CD4-positive, alpha-beta memory T cell (primary cell): ENCODE measurements around the gene MAP2K3. TPM values are rescaled to one million over a fixed set of nuclear protein-coding genes. Genes with fewer than 3 reads are reported as not detected.
A peak's percentile ranks its signal among the peaks of the same experiment; 100 is the strongest.

Experiments
- CTCF ChIA-PET: fragments of 350-600 bp; sonication (Branson Sonifier 250); formaldehyde crosslinking; loops from one replicate; lab custom pipeline; 2021; ENCODE audit warnings: inconsistent platforms; ENCODE audit not compliant: partially characterized antibody; lab: Charles Lee
- POLR2A ChIA-PET: fragments of 350-600 bp; sonication (Branson Sonifier 250); formaldehyde crosslinking; loops from one replicate; lab custom pipeline; 2021; ENCODE audit not compliant: partially characterized antibody; lab: Charles Lee
- DNase-seq, 5 donors: peaks; one replicate each; pipeline versions ENCODE4 v3.0.0 to v3.0.0-alpha.2; 2020 to 2022; ENCODE audit warnings: mixed read lengths in 1 of 5
- H3K27ac ChIP-seq: one replicate; pipeline ENCODE4 v1.7.0; 2013; ENCODE audit warnings: low read depth, low read length
- H3K27me3 ChIP-seq: 2 replicates; pipeline ENCODE4 v1.7.0; 2013; ENCODE audit warnings: mild to moderate bottlenecking, low read length, moderate library complexity; ENCODE audit not compliant: insufficient read depth
- H3K36me3 ChIP-seq: 2 replicates; pipeline ENCODE4 v1.7.0; 2013; ENCODE audit warnings: mild to moderate bottlenecking, low read length, moderate library complexity; ENCODE audit not compliant: insufficient read depth
- H3K4me1 ChIP-seq: 2 replicates; pipeline ENCODE4 v1.7.0; 2013; ENCODE audit warnings: mild to moderate bottlenecking, low read length, moderate library complexity; ENCODE audit not compliant: insufficient read depth
- H3K4me3 ChIP-seq, 2 donors: one replicate each; pipeline ENCODE4 v1.7.0; 2013; ENCODE audit warnings: low read length in 2 of 2, mild to moderate bottlenecking in 1 of 2
- H3K9me3 ChIP-seq, 2 donors: one replicate each; pipeline ENCODE4 v1.7.0; 2013; ENCODE audit warnings: low read length in 2 of 2, control low read depth in 1 of 2; ENCODE audit not compliant: control insufficient read depth in 1 of 2
- H3K27ac Mint-ChIP-seq, 7 donors: one replicate each; pipeline ENCODE4 v1.8.0; 2020 to 2021; ENCODE audit warnings: mixed read lengths in 7 of 7, mild to moderate bottlenecking in 6 of 7, inconsistent platforms in 3 of 7, moderate library complexity in 3 of 7
- H3K27me3 Mint-ChIP-seq, 2 donors: one replicate each; pipeline ENCODE4 v1.8.0; 2020 to 2021; ENCODE audit warnings: mixed read lengths in 2 of 2
- H3K36me3 Mint-ChIP-seq, 2 donors: one replicate each; pipeline ENCODE4 v1.8.0; 2020 to 2021; ENCODE audit warnings: mixed read lengths in 2 of 2, inconsistent platforms in 1 of 2, mild to moderate bottlenecking in 1 of 2
- H3K4me1 Mint-ChIP-seq, 4 donors: one replicate each; pipeline ENCODE4 v1.8.0; 2020 to 2021; ENCODE audit warnings: mixed read lengths in 4 of 4, mild to moderate bottlenecking in 1 of 4
- H3K4me3 Mint-ChIP-seq, 8 donors: one replicate each; pipeline ENCODE4 v1.8.0; 2020 to 2021; ENCODE audit warnings: mixed read lengths in 8 of 8, mild to moderate bottlenecking in 7 of 8, moderate library complexity in 6 of 8, inconsistent platforms in 3 of 8
- H3K9me3 Mint-ChIP-seq, 8 donors: one replicate each; pipeline ENCODE4 v1.8.0; 2020 to 2021; ENCODE audit warnings: mixed read lengths in 8 of 8, mild to moderate bottlenecking in 5 of 8, inconsistent platforms in 3 of 8, moderate library complexity in 1 of 8
- intact Hi-C: fragments of 100-400 bp; cut with micrococcal nuclease; formaldehyde crosslinking; loops from one replicate; pipeline ENCODE4 v1.15.1; 2023
- polyA plus RNA-seq, 2 donors: library from polyadenylated mRNA; unstranded; fragments of 300-500 nt; fragmentation: Illumina TruSeq; gene quantifications; one replicate each; pipeline ENCODE4 v1.2.3, GENCODE V29; 2021
- total RNA-seq, 2 experiments: library from RNA; stranded (reverse); gene quantifications; one replicate each; pipeline ENCODE4 v1.2.3, GENCODE V29; 2021

The MAP2K3 gene
- total and polyA plus RNA-seq, 4 experiments from 2014 or later = 48.5 to 88.9 (median 57.9) TPM

- Mint-ChIP-seq H3K9me3 (no peaks in the 10 kb centered on the region), H3K4me1 (no peaks in the 10 kb centered on the region), H3K4me3 (no peak overlapping the region), H3K27ac (no peak overlapping the region), H3K36me3 (no peaks in the 10 kb centered on the region), H3K27me3 (peaks cover 0 to 2% of the 10 kb centered on the region in 2 donors)
- Histone ChIP-seq H3K27me3 (no peaks in the 10 kb centered on the region), H3K9me3 (no peaks in the 10 kb centered on the region), H3K4me1 (no peaks in the 10 kb centered on the region), H3K27ac (no peak overlapping the region), H3K36me3 (no peaks in the 10 kb centered on the region), H3K4me3 (no peak overlapping the region)
- intact Hi-C loops = no loop called here
- no peak for DNase-seq
- POLR2A ChIA-PET = no interaction called here
- CTCF ChIA-PET = no interaction called here
Measured at GRCh38 chr17:21354796-21355385, 70.4 kb downstream of the MAP2K3 start.

- ChIA-PET CTCF (no interaction called here), POLR2A (no interaction called here)
- H3K36me3 Mint-ChIP-seq = no peaks in the 10 kb centered on the region
- peaks cover 0 to 2% of the 10 kb centered on the region in 2 donors for H3K27me3 Mint-ChIP-seq
- intact Hi-C loops = no loop called here
- no peak for DNase-seq
- H3K4me3 Mint-ChIP-seq = no peak overlapping the region
- no peak overlapping the region for H3K27ac Mint-ChIP-seq
- H3K9me3 Mint-ChIP-seq = no peaks in the 10 kb centered on the region
- no peak overlapping the region for H3K4me3 ChIP-seq
- no peaks in the 10 kb centered on the region for H3K9me3 ChIP-seq
- no peak overlapping the region for H3K27ac ChIP-seq
- no peaks in the 10 kb centered on the region for H3K36me3 ChIP-seq
- no peaks in the 10 kb centered on the region for H3K4me1 Mint-ChIP-seq
- no peaks in the 10 kb centered on the region for H3K4me1 ChIP-seq
- H3K27me3 ChIP-seq = no peaks in the 10 kb centered on the region
Measured at GRCh38 chr17:21355586-21355985, 71.1 kb downstream of the MAP2K3 start.

DNA sequence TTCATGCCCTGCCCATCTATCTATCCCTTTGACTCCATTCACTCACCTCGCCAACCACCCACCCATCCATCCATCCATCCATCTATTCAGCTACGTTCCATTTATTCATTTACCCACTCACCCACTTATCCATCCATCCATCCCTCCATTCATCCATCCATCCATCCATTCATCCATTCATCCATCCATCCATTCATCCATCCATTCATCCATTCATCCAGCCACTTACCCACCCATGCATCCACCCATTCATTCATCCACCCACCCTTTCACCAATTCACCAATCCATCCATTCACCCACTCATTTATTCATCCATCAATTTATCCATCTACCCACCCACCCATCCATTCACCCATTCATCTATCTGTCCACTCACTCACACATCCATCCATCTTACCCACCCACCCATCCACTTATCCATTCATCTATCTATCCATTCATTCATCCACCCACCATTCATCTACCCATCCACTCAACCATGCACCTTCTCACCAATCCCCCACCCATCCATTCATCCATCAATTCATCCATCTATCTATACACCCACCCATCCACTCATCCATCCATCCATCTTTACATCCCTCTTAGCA lies 72.1 kb downstream of the MAP2K3 start:
- Mint-ChIP-seq H3K36me3 (no peaks in the 10 kb centered on the region), H3K9me3 (no peaks in the 10 kb centered on the region), H3K27me3 (peaks cover 0 to 2% of the 10 kb centered on the region in 2 donors), H3K4me1 (no peaks in the 10 kb centered on the region), H3K4me3 (no peak overlapping the region), H3K27ac (no peak overlapping the region)
- DNase-seq = no peak
- intact Hi-C loops = no loop called here
- Histone ChIP-seq H3K9me3 (no peaks in the 10 kb centered on the region), H3K4me3 (no peak overlapping the region), H3K27me3 (no peaks in the 10 kb centered on the region), H3K27ac (no peak overlapping the region), H3K36me3 (no peaks in the 10 kb centered on the region), H3K4me1 (no peaks in the 10 kb centered on the region)
- POLR2A ChIA-PET = no interaction called here
- CTCF ChIA-PET = no interaction called here

DNA sequence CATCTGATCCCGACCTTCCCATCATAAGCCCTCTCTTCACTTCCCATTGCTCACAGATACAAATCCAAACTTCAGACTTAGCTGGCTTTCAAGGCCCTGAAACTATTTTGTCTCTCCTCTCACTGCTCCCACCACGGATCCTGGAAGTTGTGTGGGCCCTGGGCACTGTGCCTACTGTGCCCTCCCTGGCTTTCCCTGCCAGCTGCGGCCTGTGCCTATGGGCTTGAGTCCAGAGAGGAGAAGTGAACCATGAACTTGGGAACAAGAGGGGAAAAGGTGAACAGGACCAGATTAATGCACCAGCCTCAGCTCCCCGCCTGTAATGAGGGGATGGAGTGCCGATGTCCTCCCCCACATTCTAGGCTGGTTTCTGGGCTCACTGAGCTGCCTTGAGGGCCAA lies 72.8 kb downstream of the MAP2K3 start:
- H3K4me1 ChIP-seq = no peaks in the 10 kb centered on the region
- H3K9me3 ChIP-seq = no peaks in the 10 kb centered on the region
- no peaks in the 10 kb centered on the region for H3K27me3 ChIP-seq
- no peak for DNase-seq
- POLR2A ChIA-PET = no interaction called here
- no peaks in the 10 kb centered on the region for H3K36me3 ChIP-seq
- Mint-ChIP-seq H3K27ac (peak overlapping the region in 1 of 7 donors; percentile 42), H3K9me3 (no peaks in the 10 kb centered on the region), H3K36me3 (no peaks in the 10 kb centered on the region), H3K27me3 (peaks cover 0 to 2% of the 10 kb centered on the region in 2 donors), H3K4me1 (no peaks in the 10 kb centered on the region), H3K4me3 (no peak overlapping the region)
- intact Hi-C loops = no loop called here
- no peak overlapping the region for H3K4me3 ChIP-seq
- H3K27ac ChIP-seq = no peak overlapping the region
- CTCF ChIA-PET = no interaction called here

DNA sequence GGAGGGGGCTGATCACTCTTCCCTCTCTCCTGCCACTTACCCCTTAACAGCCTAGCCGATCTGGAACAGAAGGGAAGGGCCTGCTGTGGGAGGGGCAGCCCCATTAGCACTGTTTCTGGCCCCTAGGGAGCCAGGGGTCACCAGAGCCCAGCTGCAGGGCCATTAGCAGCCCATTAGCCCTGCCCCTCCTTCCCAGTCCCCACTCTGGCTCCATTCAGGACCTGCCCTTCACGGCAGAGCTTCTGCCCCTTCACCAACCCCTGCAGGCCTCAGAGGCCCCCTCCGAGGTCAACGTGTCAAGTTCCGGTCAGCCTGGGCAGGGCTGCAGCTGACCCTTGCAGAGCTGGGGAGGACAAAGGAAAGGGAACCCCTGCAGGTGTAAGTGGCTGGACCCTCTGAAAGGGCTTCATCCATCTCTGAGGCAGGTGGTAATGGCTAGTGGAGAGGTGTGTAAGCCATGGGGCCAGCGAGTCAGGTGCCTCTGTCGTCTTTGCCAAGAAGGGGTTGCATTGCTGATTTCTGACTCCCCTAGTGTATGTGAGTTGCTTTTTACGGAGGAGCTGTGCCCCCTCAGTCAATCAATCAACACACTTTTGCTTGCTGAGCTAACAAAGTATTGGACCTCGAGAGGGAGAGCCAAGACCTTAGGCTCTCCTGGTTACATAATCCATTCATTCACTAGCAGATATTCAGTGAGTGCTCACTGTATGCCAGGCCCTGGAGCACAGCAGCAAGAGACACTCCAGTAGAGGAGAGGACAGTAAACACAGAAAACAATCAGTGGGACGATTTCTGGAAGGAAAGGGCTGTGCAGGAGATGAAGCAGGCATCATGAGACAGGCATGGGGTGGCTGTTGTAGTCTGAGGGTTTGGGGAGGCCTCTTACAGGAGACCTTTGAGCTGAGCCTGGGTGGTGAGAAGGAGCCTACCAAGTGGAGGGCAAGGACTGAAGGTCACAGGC lies 73.5 kb downstream of the MAP2K3 start:
- Mint-ChIP-seq H3K9me3 (no peaks in the 10 kb centered on the region), H3K27ac (no peak overlapping the region), H3K36me3 (no peaks in the 10 kb centered on the region), H3K27me3 (peaks cover 0 to 2% of the 10 kb centered on the region in 2 donors), H3K4me1 (no peaks in the 10 kb centered on the region), H3K4me3 (no peak overlapping the region)
- POLR2A ChIA-PET = no interaction called here
- no peak overlapping the region for H3K27ac ChIP-seq
- CTCF ChIA-PET = interaction anchor here (1.9 kb wide), 1 partner anchor 99 kb away, joined by 5 read pairs; no protein-coding TSS in a partner anchor
- no peak for DNase-seq
- no peaks in the 10 kb centered on the region for H3K9me3 ChIP-seq
- H3K27me3 ChIP-seq = no peaks in the 10 kb centered on the region
- no peaks in the 10 kb centered on the region for H3K4me1 ChIP-seq
- intact Hi-C loops = no loop called here
- no peaks in the 10 kb centered on the region for H3K36me3 ChIP-seq
- no peak overlapping the region for H3K4me3 ChIP-seq

DNA sequence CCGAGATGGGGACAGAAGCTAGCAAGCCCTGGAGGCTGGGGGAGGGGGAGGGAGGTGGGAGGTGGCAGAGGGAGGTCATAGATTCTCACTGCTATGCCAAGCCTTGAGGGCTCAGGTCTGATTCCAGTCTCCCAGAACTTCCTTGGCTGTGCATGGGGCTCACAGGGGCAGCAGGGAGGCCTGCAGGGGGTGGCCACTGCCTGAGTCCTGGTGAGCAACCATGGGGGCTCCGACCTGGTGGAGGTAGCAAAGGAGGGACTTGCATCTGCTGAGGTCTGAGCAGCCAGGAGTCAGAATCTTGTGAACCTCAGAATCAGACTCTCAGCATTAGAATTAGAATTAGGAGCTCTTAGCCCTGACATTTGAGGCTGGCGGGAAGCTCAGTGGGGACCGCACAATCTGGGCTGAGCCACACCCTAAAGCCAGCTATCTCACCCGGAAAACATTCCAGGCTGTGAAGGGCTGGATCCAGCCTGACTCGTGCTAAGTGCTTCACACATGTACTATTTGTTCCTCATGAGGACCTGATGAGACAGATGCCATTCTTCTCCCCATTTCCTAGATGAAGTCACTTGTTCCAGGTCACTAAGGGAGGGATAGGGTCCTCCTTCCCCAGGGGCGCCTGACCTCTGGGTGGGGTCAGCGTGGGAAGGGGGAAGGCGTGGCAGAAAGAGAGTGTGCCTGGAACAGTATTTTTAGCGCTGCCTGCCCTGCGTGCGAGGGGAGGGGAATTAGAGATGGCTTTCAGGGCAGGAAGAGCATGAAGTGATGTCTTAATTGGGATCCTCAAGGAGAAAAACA lies 74.4 kb downstream of the MAP2K3 start:
- no peaks in the 10 kb centered on the region for H3K9me3 ChIP-seq
- no peaks in the 10 kb centered on the region for H3K27me3 ChIP-seq
- no peak for DNase-seq
- no peaks in the 10 kb centered on the region for H3K36me3 ChIP-seq
- H3K36me3 Mint-ChIP-seq = no peaks in the 10 kb centered on the region
- ChIA-PET POLR2A (no interaction called here), CTCF (interaction anchor here (1.9 kb wide), 1 partner anchor 98 kb away, joined by 5 read pairs; no protein-coding TSS in a partner anchor)
- peaks cover 0 to 2% of the 10 kb centered on the region in 2 donors for H3K27me3 Mint-ChIP-seq
- no peak overlapping the region for H3K27ac ChIP-seq
- no peak overlapping the region for H3K4me3 Mint-ChIP-seq
- H3K4me1 Mint-ChIP-seq = no peaks in the 10 kb centered on the region
- intact Hi-C loops = no loop called here
- no peak overlapping the region for H3K4me3 ChIP-seq
- no peaks in the 10 kb centered on the region for H3K9me3 Mint-ChIP-seq
- peak overlapping the region in 1 of 7 donors; percentile 44 for H3K27ac Mint-ChIP-seq
- no peaks in the 10 kb centered on the region for H3K4me1 ChIP-seq
